ENCODE measurements around the gene TMEM26.
"Not testable (repeated sequence)": the region's sequence is repeated elsewhere in the genome, so short reads cannot be mapped to it uniquely, and the experiment has no call there.

TMEM26 gene

GRCh38 chr10:61385231-61386001, 67.8 kb downstream of the TMEM26 start:
- DNase-seq (ENCODE audit: low read depth, low spot score) = no peak
- in situ Hi-C loops (cut with HindIII; ENCODE audit: low sequenced_read_pairs) = no loop called here
- no peak overlapping the region for H3K4me3 ChIP-seq (ENCODE audit: low read depth, low read length)
- TF ChIP-seq CTCF (IDR thresholded peaks at IDR 0.05; ENCODE audit: low read depth, low read length) = no peak

- DNase-seq (ENCODE audit: low read depth, low spot score); H3K4me3 ChIP-seq (ENCODE audit: low read depth, low read length); in situ Hi-C loops (cut with HindIII; ENCODE audit: low sequenced_read_pairs): not testable (repeated sequence)
Measured at GRCh38 chr10:61381153-61381552, 72.0 kb downstream of the TMEM26 start.

- no peak overlapping the region for H3K4me3 ChIP-seq (ENCODE audit: low read depth, low read length)
- no peak for DNase-seq (ENCODE audit: low read depth, low spot score)
- TF ChIP-seq CTCF (IDR thresholded peaks at IDR 0.05; ENCODE audit: low read depth, low read length) = no peak
- in situ Hi-C loops (cut with HindIII; ENCODE audit: low sequenced_read_pairs) = no loop called here
Measured at GRCh38 chr10:61378865-61379264, 74.3 kb downstream of the TMEM26 start.

GRCh38 chr10:61376908-61377368, 76.2 kb downstream of the TMEM26 start:
- TF ChIP-seq CTCF (IDR thresholded peaks at IDR 0.05; ENCODE audit: low read depth, low read length) = no peak
- no peak overlapping the region for H3K4me3 ChIP-seq (ENCODE audit: low read depth, low read length)
- DNase-seq (ENCODE audit: low read depth, low spot score) = no peak
- in situ Hi-C loops (cut with HindIII; ENCODE audit: low sequenced_read_pairs) = no loop called here

- no peak for TF ChIP-seq CTCF (IDR thresholded peaks at IDR 0.05; ENCODE audit: low read depth, low read length)
- no peak overlapping the region for H3K4me3 ChIP-seq (ENCODE audit: low read depth, low read length)
- in situ Hi-C loops (cut with HindIII; ENCODE audit: low sequenced_read_pairs) = no loop called here
- no peak for DNase-seq (ENCODE audit: low read depth, low spot score)
Measured at GRCh38 chr10:61376377-61376776, 76.8 kb downstream of the TMEM26 start.

GRCh38 chr10:61366365-61366764, 86.8 kb downstream of the TMEM26 start:
- TF ChIP-seq CTCF (IDR thresholded peaks at IDR 0.05; ENCODE audit: low read depth, low read length) = no peak
- in situ Hi-C loops (cut with HindIII; ENCODE audit: low sequenced_read_pairs) = no loop called here
- no peak overlapping the region for H3K4me3 ChIP-seq (ENCODE audit: low read depth, low read length)
- no peak for DNase-seq (ENCODE audit: low read depth, low spot score)

- in situ Hi-C loops (cut with HindIII; ENCODE audit: low sequenced_read_pairs) = no loop called here
- no peak overlapping the region for H3K4me3 ChIP-seq (ENCODE audit: low read depth, low read length)
- DNase-seq (ENCODE audit: low read depth, low spot score) = no peak
- no peak for TF ChIP-seq CTCF (IDR thresholded peaks at IDR 0.05; ENCODE audit: low read depth, low read length)
Measured at GRCh38 chr10:61364619-61365018, 88.6 kb downstream of the TMEM26 start.

Data from astrocyte of the spinal cord (primary cell).